ENCODE results near the gene SIGMAR1. TPM values are rescaled to one million over a fixed set of nuclear protein-coding genes. Genes with fewer than 3 reads are reported as not detected.

The SIGMAR1 gene
- total RNA-seq, 1 donor from 2014 or later: 14.1 TPM

GRCh38 chr9:34592895-34593601 is 44.5 kb downstream of the SIGMAR1 start:
- no peaks in the 10 kb centered on the region for H3K9me3 ChIP-seq (ENCODE audit: control insufficient read depth in 3 of 3, low read length in 3 of 3)
- peak overlapping the region; percentile 14 to 38 (median 36) for H3K4me3 ChIP-seq (ENCODE audit: low read length in 3 of 3)
- peaks cover 0 to 10% (median 4%) of the 10 kb centered on the region in 3 donors for H3K27me3 ChIP-seq (ENCODE audit: control insufficient read depth in 3 of 3, insufficient read depth in 3 of 3, low read length in 3 of 3)
- H3K9ac ChIP-seq (ENCODE audit: low read depth in 1 of 3, low read length in 3 of 3): peak overlapping the region; percentile 54 to 73 (median 70)
- peak overlapping the region; percentile 57 for H3K27ac ChIP-seq (ENCODE audit: low read depth, low read length)
- no peaks in the 10 kb centered on the region for H3K36me3 ChIP-seq (ENCODE audit: control insufficient read depth in 3 of 3, insufficient read depth in 3 of 3, low read length in 3 of 3)
- peaks cover 55 to 75% (median 75%) of the 10 kb centered on the region in 3 donors for H3K4me1 ChIP-seq (ENCODE audit: control insufficient read depth in 3 of 3, insufficient read depth in 3 of 3, low read length in 3 of 3)

GRCh38 chr9:34591917-34592866 is 45.4 kb downstream of the SIGMAR1 start:
- no peaks in the 10 kb centered on the region for H3K36me3 ChIP-seq (ENCODE audit: control insufficient read depth in 3 of 3, insufficient read depth in 3 of 3, low read length in 3 of 3)
- H3K27me3 ChIP-seq (ENCODE audit: control insufficient read depth in 3 of 3, insufficient read depth in 3 of 3, low read length in 3 of 3): peaks cover 0 to 14% (median 5%) of the 10 kb centered on the region in 3 donors
- peak overlapping the region; percentile 57 for H3K27ac ChIP-seq (ENCODE audit: low read depth, low read length)
- H3K4me1 ChIP-seq (ENCODE audit: control insufficient read depth in 3 of 3, insufficient read depth in 3 of 3, low read length in 3 of 3): peaks cover 55 to 81% (median 77%) of the 10 kb centered on the region in 3 donors
- peak overlapping the region; percentile 4 to 51 (median 47) for H3K9ac ChIP-seq (ENCODE audit: low read depth in 1 of 3, low read length in 3 of 3)
- peak overlapping the region; percentile 4 to 53 (median 29) for H3K4me3 ChIP-seq (ENCODE audit: low read length in 3 of 3)
- H3K9me3 ChIP-seq (ENCODE audit: control insufficient read depth in 3 of 3, low read length in 3 of 3): no peaks in the 10 kb centered on the region

- peak overlapping the region in 2 of 3 donors; percentile 23 to 33 for H3K9ac ChIP-seq (ENCODE audit: low read depth in 1 of 3, low read length in 3 of 3)
- H3K36me3 ChIP-seq (ENCODE audit: control insufficient read depth in 3 of 3, insufficient read depth in 3 of 3, low read length in 3 of 3): no peaks in the 10 kb centered on the region
- peak overlapping the region; percentile 45 to 53 (median 52) for H3K4me3 ChIP-seq (ENCODE audit: low read length in 3 of 3)
- peaks cover 55 to 82% (median 76%) of the 10 kb centered on the region in 3 donors for H3K4me1 ChIP-seq (ENCODE audit: control insufficient read depth in 3 of 3, insufficient read depth in 3 of 3, low read length in 3 of 3)
- no peaks in the 10 kb centered on the region for H3K9me3 ChIP-seq (ENCODE audit: control insufficient read depth in 3 of 3, low read length in 3 of 3)
- H3K27ac ChIP-seq (ENCODE audit: low read depth, low read length): peak overlapping the region; percentile 57
- H3K27me3 ChIP-seq (ENCODE audit: control insufficient read depth in 3 of 3, insufficient read depth in 3 of 3, low read length in 3 of 3): peaks cover 2 to 14% (median 5%) of the 10 kb centered on the region in 3 donors
Observed at GRCh38 chr9:34591248-34591916, 46.2 kb downstream of the SIGMAR1 start.

GRCh38 chr9:34590381-34591247 is 47.0 kb downstream of the SIGMAR1 start:
- Histone ChIP-seq H3K9ac (ENCODE audit: low read depth in 1 of 3, low read length in 3 of 3) (peak overlapping the region in 2 of 3 donors; percentile 62 to 85), H3K36me3 (ENCODE audit: control insufficient read depth in 3 of 3, insufficient read depth in 3 of 3, low read length in 3 of 3) (no peaks in the 10 kb centered on the region), H3K9me3 (ENCODE audit: control insufficient read depth in 3 of 3, low read length in 3 of 3) (no peaks in the 10 kb centered on the region), H3K4me1 (ENCODE audit: control insufficient read depth in 3 of 3, insufficient read depth in 3 of 3, low read length in 3 of 3) (peaks cover 59 to 82% (median 77%) of the 10 kb centered on the region in 3 donors), H3K4me3 (ENCODE audit: low read length in 3 of 3) (peak overlapping the region; percentile 45 to 78 (median 72)), H3K27me3 (ENCODE audit: control insufficient read depth in 3 of 3, insufficient read depth in 3 of 3, low read length in 3 of 3) (peaks cover 5 to 21% (median 7%) of the 10 kb centered on the region in 3 donors), H3K27ac (ENCODE audit: low read depth, low read length) (peak overlapping the region; percentile 57)

GRCh38 chr9:34589636-34590380 is 47.8 kb downstream of the SIGMAR1 start, which contains the start of gene CNTFR:
Gene CNTFR (minus strand): TSS chr9:34589724. CDS start chr9:34568981, 20,743 bp downstream.
- peaks cover 61 to 87% (median 81%) of the 10 kb centered on the region in 3 donors for H3K4me1 ChIP-seq (ENCODE audit: control insufficient read depth in 3 of 3, insufficient read depth in 3 of 3, low read length in 3 of 3)
- H3K4me3 ChIP-seq (ENCODE audit: low read length in 3 of 3): peak within 1 kb of the TSS; percentile 72 to 79 (median 75)
- H3K27ac ChIP-seq (ENCODE audit: low read depth, low read length): peak within 1 kb of the TSS; percentile 57
- no peaks in the 10 kb centered on the region for H3K36me3 ChIP-seq (ENCODE audit: control insufficient read depth in 3 of 3, insufficient read depth in 3 of 3, low read length in 3 of 3)
- peak within 1 kb of the TSS; percentile 59 to 85 (median 62) for H3K9ac ChIP-seq (ENCODE audit: low read depth in 1 of 3, low read length in 3 of 3)
- H3K9me3 ChIP-seq (ENCODE audit: control insufficient read depth in 3 of 3, low read length in 3 of 3): no peaks in the 10 kb centered on the region
- H3K27me3 ChIP-seq (ENCODE audit: control insufficient read depth in 3 of 3, insufficient read depth in 3 of 3, low read length in 3 of 3): peaks cover 5 to 27% (median 7%) of the 10 kb centered on the region in 3 donors

- peaks cover 5 to 30% (median 7%) of the 10 kb centered on the region in 3 donors for H3K27me3 ChIP-seq (ENCODE audit: control insufficient read depth in 3 of 3, insufficient read depth in 3 of 3, low read length in 3 of 3)
- H3K9ac ChIP-seq (ENCODE audit: low read depth in 1 of 3, low read length in 3 of 3): peak overlapping the region; percentile 50 to 85 (median 59)
- peaks cover 60 to 86% (median 81%) of the 10 kb centered on the region in 3 donors for H3K4me1 ChIP-seq (ENCODE audit: control insufficient read depth in 3 of 3, insufficient read depth in 3 of 3, low read length in 3 of 3)
- no peaks in the 10 kb centered on the region for H3K36me3 ChIP-seq (ENCODE audit: control insufficient read depth in 3 of 3, insufficient read depth in 3 of 3, low read length in 3 of 3)
- no peaks in the 10 kb centered on the region for H3K9me3 ChIP-seq (ENCODE audit: control insufficient read depth in 3 of 3, low read length in 3 of 3)
- H3K4me3 ChIP-seq (ENCODE audit: low read length in 3 of 3): peak overlapping the region; percentile 72 to 79 (median 75)
- peak overlapping the region; percentile 22 for H3K27ac ChIP-seq (ENCODE audit: low read depth, low read length)
Observed at GRCh38 chr9:34588671-34589635, 48.6 kb downstream of the SIGMAR1 start.

- peaks cover 49 to 78% (median 75%) of the 10 kb centered on the region in 3 donors for H3K4me1 ChIP-seq (ENCODE audit: control insufficient read depth in 3 of 3, insufficient read depth in 3 of 3, low read length in 3 of 3)
- H3K36me3 ChIP-seq (ENCODE audit: control insufficient read depth in 3 of 3, insufficient read depth in 3 of 3, low read length in 3 of 3): no peaks in the 10 kb centered on the region
- H3K4me3 ChIP-seq (ENCODE audit: low read length in 3 of 3): no peak overlapping the region
- peak overlapping the region in 1 of 3 donors; percentile 45 for H3K9ac ChIP-seq (ENCODE audit: low read depth in 1 of 3, low read length in 3 of 3)
- peaks cover 5 to 28% (median 7%) of the 10 kb centered on the region in 3 donors for H3K27me3 ChIP-seq (ENCODE audit: control insufficient read depth in 3 of 3, insufficient read depth in 3 of 3, low read length in 3 of 3)
- no peaks in the 10 kb centered on the region for H3K9me3 ChIP-seq (ENCODE audit: control insufficient read depth in 3 of 3, low read length in 3 of 3)
- no peak overlapping the region for H3K27ac ChIP-seq (ENCODE audit: low read depth, low read length)
Observed at GRCh38 chr9:34587271-34587670, 50.3 kb downstream of the SIGMAR1 start.
